HG03558 (cell line): ENCODE results near the gene CMTM1.

Experiments
- ATAC-seq: cut with Tn5 transposase; IDR thresholded peaks from one replicate; pipeline ENCODE4 v1.9.1; 2021; ENCODE audit warnings: moderate number of reproducible peaks; ENCODE audit not compliant: unreplicated experiment; ENCODE audit errors: extremely low read depth

Gene CMTM1

DNA sequence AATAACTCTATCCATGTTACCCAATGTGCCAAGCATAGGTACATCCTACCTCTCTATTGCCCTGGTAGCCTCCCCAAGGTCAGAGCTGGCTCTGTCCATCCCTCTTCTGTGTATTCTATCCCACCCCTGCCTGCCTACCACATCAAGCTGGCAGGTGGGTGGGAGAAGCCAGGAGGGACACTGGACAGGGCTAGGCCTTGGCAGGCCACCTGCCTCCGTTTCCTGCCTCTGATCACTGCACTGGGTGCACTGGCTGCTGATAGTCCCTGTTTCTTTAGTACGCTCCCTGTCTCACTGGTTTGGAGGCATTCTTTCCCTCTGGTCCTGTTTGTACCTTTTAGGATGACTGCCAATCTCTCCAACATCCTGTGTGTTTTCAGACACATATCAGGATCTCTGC lies 29.0 kb upstream of the CMTM1 start:
- ATAC-seq, result no peak

DNA sequence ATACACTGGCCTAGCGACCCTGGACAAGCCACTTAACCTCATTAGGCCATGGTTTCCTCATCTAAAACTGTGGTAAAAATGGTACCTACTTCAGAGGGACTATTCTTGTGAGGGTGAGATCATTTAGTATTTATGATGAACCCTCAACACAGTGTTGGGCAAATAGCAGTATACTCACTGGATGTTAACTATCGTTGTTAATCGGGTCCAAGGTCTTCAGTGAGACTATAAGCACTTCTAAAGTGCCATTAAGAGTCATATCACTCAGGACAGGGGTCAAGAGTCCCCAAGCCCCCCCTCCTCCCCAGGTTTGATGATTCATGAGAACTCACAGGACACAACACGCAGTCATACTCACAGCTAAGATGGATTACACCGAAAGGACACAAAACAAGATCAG lies 27.3 kb upstream of the CMTM1 start:
- ATAC-seq, result no peak

DNA sequence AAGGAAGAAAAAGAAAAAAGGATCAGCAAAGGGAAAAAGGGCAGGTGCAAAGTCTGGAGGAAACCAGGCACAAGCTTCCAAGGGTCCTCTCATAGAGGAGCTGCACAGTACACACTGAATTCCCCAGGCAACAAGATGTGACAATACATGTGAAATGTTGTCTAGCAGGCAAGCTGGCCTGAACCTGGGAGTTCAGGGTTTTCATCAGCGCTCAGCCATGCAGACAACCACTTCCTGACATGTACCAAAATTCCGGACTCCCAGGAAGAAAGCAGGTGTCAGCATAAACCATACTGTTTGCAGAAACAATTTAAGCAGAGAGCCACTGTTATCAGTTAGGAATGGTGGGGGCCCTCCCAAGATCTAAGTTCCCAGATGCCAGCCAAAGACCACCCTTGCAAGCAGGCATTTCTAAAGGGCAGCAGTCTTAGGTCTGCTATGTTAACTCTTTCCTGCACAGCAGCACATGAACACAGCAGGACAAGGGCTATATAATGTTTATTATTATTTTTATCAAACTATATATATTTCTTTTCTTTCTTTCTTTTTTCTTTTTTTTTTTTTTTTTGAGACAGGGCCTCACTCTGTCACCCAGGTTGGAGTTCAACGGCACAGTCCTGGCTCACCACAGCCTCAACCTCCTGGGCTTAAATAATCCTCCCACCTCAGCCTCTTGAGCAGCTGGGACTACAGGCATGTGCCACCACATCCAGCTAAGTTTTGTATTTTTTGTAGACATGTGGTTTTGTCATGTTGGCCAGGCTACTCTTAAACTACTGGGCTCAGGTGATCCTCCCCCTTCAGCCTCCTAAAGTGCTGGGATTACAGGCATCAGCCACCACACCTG lies 26.4 kb upstream of the CMTM1 start:
- ATAC-seq, result peak; percentile 73

DNA sequence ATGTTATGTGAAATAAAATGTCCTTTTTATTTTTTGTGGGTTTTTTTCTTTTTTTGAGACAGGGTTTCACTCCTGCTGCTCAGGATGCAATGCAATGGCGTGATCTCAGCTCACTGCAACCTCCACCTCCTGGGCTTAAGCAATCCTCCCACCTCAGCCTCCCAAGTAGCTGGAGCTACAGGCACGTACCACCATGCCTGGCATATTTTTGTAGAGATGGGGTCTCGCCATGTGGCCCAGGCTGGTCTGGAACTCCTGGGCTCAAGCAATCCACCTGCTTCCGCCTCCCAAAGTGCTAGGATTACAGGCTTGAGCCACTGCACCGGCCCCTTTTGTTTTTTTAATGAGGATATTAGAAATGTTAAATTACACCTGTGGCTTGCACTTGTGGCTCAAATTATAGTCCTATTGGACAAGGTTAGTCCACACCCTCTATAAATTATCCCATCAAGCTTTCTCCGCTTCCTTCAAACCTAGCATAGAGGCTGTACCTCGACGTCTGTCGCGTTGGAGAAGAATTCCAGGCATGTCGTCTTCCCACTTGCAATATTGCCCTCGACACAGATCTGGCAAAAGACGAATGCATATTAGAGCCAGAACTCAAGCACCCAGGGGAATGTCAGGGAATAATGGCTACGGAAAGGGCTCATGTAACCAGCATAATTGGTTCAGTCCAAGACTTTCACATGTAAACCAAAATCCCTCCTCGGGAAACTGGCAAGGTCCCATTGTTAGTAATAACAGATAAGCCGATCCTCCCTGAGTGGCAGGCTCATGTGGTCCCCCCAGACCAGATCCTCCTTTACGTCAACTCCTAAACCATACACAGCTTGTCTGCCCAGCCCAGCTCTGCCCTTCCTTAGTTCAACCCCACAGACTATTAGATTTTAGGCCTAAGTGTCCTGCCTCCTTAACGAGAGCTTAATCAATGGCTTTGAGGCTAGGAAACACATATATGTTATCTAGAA lies 24.6 kb upstream of the CMTM1 start:
- no peak for ATAC-seq

DNA sequence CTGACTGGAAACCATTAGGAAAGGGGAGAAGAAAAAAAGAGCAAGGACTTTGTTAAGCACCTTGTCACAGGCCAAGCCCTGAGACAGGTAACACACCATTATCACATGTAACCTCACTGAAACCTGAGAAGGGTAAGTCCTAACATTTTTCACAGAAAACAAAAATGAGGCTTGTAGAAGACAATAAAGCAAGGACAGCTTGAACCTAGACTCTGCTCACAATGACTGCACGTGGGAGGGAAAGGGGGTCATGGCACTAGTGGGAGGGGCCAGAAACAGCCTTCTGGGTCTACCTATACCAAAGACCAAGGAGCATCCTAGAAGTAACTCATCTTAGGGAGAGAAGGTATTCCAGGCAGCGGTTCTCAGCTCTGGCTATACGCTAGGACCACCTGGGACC lies 23.8 kb upstream of the CMTM1 start:
- no peak for ATAC-seq

DNA sequence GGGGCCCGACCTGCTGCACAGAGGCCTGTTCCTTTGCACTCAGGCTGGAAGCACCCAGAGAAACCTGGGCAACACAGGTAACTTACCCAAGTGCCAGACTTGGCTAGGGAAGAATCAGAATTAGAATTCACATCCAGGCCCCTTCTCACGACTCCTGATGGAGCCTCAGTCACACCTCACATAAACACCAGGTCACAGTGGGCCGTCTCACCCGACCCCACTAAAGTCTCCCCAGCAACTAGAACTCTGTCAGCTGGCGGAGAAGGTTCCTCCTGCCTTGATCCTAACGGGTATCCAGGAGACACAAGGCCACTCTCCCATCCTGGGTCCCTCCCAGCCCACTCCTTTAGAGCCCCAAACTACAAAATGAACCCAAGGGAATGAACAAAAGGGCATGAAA lies 22.7 kb upstream of the CMTM1 start:
- ATAC-seq, result no peak

DNA sequence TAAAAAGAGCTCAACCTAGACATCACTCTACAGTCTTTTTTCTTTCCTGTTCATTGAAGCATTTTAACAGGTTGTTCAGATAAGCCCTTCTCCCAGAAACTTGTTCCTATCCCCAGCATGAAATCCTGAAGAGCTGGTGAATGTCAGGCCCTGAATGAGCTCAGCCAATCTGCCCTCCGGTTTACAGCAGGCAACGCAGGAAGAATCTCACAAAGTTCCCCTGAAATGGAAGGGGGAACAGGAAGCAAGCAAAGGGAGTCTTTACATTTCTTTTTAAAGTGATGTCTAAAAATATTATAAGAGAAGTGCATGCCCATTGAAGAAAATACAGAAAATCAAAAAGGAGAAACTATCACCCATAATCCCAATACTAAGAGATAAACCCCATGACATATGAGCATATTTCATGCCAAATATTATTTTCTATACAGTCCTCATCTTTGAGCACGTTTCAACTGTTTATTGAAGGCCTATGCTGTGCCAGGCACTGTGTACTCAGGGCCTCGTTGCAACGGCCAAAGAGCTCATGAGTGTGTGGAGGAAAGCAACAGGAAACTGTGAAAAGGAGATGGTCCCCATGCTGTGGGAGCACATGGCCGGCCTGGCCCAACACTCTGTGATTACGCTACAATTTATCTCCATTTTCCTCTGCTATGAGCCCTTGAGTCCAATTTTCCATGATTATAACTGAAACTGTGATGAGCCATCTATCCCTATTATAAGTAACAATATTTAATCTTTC lies 22.1 kb upstream of the CMTM1 start:
- no peak for ATAC-seq

DNA sequence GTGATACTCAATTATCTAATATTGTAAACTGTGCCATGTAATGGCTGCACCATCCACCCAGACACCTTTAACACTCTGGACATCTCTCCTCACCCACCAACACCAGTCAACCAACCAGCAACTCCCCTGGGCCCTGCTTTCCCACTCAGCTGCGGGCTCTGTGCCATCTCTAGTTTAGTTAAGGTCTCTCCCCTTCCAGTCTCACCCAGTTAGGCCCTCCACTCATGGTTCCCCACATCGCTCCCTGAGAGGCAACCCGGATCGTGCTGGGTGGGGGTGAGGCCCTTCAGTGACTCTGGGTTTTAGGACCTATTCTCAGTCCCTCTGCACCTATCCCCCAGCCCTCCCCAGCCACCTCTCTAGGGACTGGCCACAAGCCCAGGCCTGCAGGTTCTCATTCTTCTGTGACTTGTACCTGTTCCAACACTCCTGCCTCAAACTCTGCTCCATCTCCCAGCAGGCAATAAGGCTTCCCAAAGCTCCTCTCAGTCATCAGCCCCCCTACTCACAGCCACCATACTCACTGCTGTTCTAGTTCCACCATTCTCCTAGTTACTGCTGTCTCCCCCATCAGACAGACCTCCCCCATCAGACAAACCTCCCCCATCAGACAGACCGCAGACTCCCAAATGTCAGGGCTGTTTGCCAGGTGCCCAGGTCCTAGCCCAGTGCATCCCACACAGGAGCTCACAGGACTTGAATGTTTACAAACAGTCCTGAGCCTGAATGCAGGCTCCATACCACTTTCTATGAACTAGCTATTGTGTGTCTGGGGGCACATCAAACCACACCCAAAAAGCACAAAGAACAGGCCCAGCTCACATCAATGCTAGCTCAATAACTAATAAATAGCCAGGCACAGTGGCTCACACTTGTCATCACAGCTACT lies 18.9 kb upstream of the CMTM1 start:
- no peak for ATAC-seq

DNA sequence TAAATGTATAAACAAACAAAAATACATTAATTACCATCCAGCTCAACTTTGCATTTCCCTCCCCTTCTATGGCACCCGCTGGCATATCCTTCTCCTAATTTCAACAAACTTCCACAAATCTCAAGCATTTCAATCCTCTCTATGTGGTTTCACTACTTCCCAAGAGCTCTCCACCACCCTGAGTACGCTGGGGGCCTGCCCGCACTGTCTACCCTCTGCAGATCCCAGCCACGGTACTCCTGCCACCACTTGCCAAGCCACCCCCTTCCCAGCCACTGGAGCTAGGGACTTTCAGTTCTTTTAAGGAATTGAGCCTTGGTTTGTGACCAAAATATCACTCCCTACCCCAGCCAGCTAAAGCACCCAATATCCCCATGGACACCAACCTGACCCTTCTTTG lies 18.2 kb upstream of the CMTM1 start:
- ATAC-seq, result no peak

DNA sequence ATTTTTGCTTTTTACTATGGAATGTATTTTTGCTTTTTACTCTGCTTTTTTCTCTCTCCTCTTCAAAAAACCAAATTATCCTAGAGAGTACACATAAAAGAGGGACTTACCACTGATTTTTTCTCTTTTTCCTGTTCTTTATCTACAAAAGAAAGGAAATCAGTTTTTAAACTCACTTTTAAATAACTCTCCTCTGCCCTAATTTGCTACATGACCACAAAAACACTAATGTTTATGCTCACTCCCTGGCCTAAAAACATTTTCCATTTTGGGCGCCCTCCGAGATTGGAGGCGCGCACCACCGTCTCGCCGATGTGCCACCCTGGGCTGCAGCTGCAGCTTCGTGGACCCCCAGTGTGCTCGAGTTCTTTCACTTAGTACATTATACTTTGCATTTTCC lies 17.4 kb upstream of the CMTM1 start:
- ATAC-seq, result no peak

DNA sequence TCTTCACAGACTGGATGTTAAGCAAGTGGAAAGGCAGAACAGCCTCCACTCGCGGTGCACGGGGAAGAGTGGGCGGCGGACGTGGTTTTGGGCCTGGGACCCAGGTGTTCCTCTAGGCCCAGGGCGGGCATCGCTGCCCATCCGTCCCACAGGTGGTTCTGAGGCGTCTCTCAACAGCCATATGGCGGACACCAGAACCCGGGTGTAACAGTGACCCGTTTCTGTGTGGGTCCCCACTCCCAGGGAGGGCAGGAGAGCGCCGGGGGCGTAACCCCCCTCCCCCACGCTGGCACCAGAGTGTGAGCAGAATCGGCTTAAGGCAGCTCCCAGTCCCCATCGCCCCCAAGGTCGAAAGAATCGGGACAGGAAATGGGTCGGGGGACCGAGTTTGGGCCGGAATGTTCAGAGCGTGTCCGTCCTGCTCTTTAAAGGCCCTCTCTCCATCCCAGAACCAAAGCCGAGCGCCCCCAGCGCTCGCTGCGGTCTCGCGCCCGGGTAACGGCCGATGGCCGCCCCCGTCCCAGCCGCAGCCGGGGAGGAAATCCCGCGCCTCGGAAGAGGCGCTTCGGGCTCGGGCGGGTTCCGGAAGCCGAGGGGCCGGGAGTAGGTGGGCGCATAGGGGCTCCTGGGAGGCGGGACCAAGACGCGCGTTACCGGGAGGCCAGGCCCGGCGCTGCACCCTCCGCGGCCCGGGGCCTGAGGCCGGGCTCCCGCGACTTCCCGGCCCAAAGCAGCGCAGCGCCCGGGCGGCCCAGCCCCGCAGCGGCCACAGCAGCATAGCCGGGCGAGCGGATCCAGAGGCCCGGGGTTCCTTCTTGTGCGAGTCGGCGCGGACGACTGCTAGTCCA lies 16.7 kb upstream of the CMTM1 start, which contains the start of gene TK2:
Gene TK2 (minus strand): TSS at position 839 of the 848 bp plus-strand sequence. CDS start 61 bp downstream, at position 778.
- no peak for ATAC-seq

DNA sequence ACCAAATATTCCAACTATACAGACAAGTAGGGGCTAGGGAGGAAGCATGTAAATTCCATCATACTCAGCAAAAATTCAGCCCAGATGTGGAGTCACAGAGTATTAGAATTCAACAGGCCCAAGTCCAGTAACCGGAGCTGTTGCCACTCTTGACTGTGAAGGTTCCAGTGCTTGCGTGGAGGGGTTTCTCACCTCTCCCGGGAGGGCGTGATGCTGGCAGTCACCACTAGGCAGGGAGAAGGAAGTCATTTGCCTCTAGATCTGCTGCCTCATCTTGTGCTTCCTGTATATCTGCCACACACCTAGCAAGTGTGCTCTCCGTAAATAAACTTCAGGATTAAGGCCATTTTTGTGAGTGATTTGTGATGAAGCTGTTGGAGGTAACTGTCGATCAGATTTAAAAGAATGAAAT lies 14.9 kb upstream of the CMTM1 start:
- no peak for ATAC-seq

DNA sequence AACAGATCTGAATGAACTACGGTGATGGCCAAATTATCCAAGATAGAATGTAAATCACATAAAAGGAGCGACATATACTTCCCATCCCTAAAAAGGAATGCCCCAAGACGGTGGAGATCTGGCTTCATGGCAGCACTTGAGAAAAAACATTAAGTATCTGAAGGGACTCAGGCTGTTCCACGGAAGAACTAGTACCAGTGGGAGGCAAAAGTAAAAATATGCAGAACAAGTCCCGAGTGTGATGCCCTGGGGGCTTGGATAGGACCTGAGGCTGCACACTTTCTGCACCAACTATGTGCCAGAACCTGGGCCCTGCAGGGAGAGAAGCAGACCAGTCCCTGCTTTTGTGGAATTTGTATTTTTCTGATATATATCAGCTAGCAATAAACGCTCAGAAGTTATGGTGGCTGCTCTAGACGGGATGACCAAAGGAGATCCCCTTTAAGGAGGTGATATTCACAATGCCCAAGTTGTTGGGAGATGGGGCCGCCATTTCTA lies 14.4 kb upstream of the CMTM1 start:
- no peak for ATAC-seq

DNA sequence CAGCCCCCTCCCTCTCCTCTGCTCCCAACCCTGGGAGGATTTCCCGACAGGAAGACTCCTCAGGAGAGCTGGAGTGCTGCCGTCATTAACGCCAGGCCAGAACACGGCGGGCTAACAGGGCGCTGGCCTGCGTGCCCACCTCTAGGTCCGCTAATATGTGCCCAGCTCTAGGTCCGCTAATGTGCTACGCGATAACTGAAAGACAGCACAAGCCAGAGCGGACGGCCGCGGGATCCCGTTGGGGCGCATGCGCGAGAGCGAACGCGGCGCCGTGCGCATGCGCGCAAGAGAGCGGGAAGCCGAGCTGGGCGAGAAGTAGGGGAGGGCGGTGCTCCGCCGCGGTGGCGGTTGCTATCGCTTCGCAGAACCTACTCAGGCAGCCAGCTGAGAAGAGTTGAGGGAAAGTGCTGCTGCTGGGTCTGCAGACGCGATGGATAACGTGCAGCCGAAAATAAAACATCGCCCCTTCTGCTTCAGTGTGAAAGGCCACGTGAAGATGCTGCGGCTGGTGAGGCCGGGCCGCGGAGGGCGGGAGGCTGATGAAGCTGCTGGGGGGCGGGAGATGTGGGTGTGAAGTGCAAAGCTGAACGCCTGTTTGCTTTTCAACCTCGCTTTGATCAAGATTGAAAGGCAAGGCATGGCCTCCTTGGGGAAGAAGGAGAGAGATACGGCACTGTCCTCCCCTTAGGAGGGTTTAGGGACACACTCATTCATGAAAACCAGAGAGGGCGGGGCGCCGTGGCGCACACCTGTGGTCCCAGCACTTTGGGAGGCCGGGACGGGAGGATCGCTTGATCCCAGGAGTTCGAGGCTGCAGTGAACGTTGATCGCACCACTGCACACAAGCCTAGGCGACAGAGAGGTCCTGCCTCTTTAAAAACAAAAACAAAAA lies 13.7 kb upstream of the CMTM1 start, which contains the start of gene CKLF:
Gene CKLF (plus strand): TSS at position 291 of the 892 bp plus-strand sequence. CDS start 140 bp downstream, at position 431.
- ATAC-seq, result peak; percentile 58

DNA sequence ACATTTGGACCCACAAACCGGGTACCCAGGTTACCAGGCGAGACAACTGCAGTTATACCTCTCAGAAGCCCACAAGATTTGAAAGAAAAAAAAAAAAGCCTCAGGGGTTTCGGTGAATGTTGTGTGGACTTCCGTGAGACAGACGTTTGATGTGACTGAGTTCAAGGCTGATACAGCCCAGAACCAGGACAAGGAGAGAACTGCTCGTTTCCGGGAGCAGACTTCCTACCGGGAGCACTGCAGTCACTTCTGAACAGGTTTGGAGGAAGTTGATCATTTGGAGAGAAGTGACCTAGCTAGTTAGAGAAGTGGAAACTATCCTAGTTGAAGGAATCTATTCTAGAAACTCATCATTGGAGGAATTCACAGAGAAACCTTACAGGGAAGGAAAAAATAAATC lies 13.0 kb upstream of the CMTM1 start:
- no peak for ATAC-seq

DNA sequence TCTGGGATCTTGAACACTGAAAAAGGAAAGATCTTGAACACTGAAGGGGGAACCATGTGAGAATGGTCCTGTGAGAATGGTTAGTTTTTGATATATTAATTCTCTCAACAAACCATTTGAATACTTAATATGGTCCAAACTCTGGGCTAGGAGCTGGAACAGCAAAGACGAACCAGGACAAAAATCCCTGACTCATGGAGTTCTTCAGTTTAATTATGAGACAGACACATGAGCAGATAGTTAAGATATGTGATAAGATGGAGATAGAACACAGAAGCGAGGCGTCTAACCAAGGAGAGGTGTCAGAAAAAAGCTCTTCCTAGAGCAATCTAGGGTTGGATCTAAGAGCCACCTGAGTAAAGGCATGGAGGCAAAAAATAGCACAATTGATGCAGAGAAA lies 12.2 kb upstream of the CMTM1 start:
- ATAC-seq, result no peak

DNA sequence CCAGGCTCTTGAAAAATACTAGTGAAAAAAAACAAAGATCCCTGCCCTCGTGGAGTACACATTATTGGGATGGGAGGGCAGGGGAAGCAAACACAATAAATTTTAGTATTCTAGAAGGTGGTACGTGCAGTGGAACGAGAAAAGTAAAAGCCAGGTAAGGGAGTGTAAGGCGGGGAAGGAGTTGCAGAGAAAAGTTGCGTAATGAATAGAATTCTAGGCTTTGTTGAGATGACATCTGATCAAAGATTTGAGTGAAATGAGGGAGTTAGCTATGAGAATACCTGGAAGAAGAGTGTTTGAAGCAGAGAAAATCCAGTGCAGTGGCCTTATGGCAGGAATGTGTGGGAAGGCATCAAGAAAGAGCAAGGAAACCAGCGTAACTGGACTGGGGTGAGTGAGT lies 11.7 kb upstream of the CMTM1 start:
- no peak for ATAC-seq
